HL-60/S4 (cell line): ENCODE measurements around the gene ING4.

Experiments used
- in situ Hi-C: fragments of 300-500 bp; cut with MboI; formaldehyde crosslinking; loops from 2 replicates; pipeline ENCODE4 v1.14.3; 2022; ENCODE audit warnings: low sequenced_read_pairs

The ING4 gene

GRCh38 chr12:6635856-6636531 is 26.9 kb downstream of the ING4 start, which contains the start of gene LPAR5:
Gene LPAR5, minus strand, starts transcription at chr12:6635959. Its CDS starts 14,711 bp downstream, at chr12:6621248.
- in situ Hi-C loops: no loop called here

DNA sequence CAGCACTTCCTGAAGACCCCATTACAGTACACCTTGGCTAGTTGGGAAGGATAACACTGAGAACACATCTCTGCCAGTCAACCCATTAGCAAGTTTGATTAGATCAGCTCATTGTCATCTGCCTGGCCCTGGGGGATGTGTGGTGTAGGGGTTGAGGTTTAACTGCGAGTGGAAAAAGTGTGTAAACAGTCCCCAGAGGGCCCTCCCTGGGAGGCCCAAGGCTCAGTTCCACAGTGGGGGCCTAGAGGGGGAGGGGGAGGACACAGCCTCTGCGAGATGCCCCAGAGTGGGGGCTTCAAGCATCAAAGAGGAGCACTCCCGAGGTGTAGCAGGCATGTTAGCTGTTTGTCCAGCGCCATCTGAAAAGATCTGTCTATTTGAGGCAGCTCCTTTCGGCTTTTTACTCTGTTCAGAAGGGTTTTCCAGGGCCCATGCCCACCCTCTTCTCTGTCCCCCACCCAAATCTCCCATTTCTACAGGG is 27.5 kb downstream of the ING4 start:
- in situ Hi-C loops: no loop called here

- in situ Hi-C loops: no loop called here
These were observed 30.6 kb downstream of the ING4 start for GRCh38 chr12:6632026-6632983.

DNA sequence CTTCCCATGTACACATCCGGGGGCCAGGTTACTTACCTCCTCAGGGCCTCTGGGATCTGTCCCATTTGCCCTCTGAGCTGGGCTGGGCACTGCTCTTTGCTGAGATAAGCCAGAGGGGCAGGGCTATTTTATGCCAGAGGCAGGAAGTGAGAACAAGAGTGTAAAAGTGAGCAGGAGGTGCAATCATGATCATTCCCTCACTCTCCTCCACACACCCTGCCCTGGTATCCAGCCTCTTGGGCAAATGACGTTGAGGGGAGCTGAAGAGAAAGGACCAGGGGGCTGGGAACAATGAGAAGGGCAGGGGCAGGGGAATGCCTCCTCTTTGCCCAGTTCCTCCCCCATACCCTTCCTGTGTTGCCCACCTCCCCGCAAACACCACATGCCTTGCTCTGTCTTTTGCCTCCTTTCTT is 31.4 kb downstream of the ING4 start:
- in situ Hi-C loops: no loop called here

GRCh38 chr12:6630736-6631135 is 32.2 kb downstream of the ING4 start:
- in situ Hi-C loops: no loop called here

DNA sequence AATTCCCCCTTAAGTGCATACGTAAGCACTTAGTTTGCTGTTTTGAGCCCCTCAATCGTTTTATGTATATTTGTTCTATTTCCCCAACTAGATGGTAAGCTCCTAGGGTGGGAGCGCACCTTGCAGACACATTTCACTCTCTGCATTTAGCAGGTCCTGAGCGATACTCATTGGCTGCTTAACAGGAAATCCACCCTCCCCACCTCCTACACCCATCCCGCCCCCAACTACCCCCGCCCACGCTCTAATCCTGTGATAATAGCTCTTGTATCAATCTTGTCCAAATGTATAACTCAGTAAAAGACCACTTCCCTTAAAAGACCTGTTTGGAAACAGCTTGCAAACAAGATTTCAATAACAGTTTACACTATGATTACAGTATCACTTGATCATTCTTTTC is 35.3 kb downstream of the ING4 start:
- in situ Hi-C loops: no loop called here

GRCh38 chr12:6626654-6627283 is 36.1 kb downstream of the ING4 start:
- in situ Hi-C loops: no loop called here

- in situ Hi-C loops: no loop called here
These were observed 42.0 kb downstream of the ING4 start for GRCh38 chr12:6620885-6621274.

DNA sequence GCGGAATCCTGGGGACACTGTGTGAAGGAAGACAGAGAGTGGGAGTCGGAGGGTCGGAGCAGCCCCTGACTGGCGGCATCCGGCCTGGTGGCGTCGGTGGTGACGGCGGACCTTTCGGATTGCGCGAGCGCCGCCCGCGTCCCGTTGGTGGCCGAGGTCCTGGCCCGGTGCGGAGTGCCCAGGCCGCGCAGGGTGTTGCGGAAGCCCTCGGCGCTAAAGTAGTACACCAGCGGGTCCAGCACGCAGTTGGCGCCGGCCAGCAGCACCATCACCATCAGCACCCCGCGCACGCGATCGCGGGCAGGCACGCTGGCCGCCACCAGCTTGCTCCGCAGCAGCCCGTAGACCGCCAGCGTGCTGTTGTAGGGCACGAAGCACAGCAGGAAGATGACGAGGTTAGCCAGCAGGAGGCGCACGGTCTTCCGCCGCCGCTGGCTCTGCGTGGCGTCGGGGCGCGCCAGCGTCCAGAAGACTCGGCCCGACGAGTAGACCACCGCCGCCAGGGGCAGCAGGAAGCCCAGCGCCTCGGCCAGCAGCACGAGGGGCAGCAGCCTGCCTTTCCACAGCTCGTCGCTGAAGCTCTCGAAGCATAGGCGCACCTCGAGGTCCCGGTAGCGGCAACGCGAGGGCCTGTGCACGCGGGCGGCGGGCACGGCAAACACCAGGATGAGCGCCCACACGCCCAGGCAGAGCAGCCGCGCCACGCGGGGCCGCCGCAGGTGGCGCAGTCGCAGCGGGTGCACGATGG is 42.6 kb downstream of the ING4 start:
- in situ Hi-C loops: no loop called here

DNA sequence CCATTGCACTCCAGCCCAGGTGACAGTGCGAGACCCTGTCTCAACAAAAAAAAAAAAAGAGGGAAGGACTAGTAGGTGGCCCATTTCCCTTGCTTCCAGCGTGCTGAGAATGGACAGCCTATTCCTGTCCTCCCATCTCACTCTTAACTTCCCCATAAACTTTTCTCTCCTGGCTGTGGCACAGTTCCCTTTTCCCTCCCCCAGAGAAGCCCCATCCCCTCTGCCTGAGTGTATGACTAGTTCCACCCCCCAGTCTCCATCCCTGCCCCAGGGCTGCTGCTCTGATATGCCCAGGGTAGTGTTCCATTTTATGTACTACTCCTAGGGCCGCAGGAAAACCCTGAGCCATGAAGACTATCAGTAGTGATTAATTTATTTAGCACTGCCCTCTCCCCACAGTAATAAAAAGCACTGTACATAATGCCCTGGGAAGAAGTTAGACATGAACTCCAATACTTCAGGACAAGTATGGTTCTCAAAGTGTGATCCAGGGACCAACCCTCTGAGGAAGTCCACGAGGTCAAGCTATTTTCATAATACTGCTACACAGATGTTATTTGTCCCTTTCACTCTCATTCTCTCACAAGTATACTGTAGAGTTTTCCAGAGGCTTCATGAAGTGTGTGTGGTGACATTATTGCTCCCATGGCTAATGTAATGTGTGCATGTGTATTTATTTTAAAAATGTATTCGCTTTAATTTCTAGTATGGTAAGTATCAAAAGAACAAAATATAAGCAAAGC is 44.3 kb downstream of the ING4 start:
- in situ Hi-C loops: no loop called here

DNA sequence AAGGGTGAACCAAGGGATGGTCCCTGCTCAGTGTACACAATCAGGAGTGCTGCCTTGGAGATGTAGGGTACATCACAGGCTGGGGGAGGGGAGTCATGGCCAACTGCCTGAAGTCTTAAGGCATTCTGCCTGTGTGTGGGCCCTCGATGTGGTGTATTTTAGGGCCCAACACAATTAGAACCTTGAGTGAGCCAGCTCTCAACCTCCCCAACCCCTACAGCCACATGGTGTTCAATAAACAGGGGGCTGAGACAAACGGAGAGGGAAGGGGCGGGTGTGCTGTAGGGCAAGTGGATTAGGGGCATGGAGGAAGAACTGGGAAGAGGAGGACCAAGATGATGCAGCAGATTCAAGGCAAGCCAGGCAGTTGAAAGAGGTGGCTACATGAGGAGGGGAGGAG is 47.1 kb downstream of the ING4 start:
- in situ Hi-C loops: no loop called here

GRCh38 chr12:6614513-6615172 is 48.3 kb downstream of the ING4 start:
- in situ Hi-C loops: no loop called here

DNA sequence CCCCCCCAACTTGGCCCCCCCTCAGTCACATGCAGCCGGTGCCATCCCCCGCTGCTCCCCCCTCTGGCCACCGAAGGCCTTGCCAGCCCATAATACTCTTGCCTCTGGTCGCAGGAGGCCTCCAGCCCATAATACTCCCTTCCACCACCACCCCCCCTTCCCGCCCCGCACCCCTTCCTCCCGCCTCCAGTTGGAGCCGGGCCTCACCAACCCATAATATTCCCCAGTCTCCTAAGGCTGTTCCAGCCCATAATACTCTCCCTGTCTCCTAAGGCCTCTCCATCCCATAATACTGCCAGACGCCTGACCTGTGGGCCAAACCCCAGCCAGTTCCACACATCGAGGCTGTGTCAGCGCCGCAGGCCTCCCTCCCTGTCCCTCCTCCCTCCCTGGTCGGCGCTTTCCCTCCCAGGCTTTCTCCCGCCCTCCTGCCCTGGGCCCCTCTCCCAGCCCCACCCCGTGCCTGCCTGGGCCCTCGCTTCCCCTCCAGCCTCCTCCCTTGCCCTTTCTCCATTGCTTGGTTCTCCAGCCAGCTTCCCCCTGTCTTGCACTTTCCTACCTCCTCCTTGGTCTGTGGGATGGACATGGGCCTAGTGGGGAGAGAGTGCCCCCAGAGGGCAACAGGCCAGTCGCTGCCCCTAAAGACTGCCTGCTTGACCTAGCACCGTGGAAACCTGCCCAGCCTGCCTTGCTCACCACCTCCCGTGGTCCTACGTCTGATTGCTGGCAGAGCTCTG is 49.0 kb downstream of the ING4 start:
- in situ Hi-C loops: no loop called here

GRCh38 chr12:6613015-6613775 is 49.7 kb downstream of the ING4 start:
- in situ Hi-C loops: no loop called here

- in situ Hi-C loops: no loop called here
These were observed 50.3 kb downstream of the ING4 start for GRCh38 chr12:6612652-6613014.

- in situ Hi-C loops: no loop called here
These were observed 50.7 kb downstream of the ING4 start for GRCh38 chr12:6612247-6612646.

DNA sequence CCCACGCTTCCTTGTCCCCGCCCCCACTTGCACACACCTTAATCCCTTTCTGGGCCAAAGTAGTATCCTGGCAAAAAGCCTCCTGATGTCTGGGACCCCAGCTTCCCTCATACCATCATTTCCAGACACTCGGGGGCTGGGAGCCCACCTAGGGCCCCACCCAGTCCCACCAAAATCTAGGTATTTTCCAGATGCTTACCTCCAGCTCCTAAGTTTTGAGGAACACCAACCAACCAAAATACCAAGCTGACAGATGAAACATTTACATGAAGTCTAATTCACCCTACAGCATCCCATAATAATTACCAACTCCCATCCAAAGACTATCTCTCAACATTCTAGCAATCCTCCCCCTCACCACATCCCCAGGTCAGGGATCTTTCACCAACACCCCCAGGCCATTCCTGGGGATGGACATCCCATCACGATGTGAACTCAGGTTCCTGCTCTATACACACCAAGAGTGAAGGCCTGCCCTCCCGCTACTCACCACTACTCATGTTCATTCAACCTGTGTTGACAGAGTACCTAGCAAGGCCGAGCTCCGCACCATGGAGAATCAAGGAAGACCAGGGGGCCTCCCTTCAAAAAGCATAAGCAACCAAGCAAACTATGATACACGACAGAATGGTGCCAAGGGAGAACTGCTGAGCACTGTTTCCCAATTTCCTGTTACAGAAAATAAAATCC is 54.2 kb downstream of the ING4 start:
- in situ Hi-C loops: no loop called here
